ENCODE measurements around the gene GPBP1L1.

GPBP1L1 gene

GRCh38 chr1:45585496-45586075 is 100.7 kb downstream of the GPBP1L1 start:
- H3K4me1 Mint-ChIP-seq = peaks cover 19% of the 10 kb centered on the region
- peak overlapping the region; percentile 97 for H3K4me3 Mint-ChIP-seq
- no peaks in the 10 kb centered on the region for H3K27me3 Mint-ChIP-seq (ENCODE audit: low read depth, poor library complexity)
- H3K9me3 Mint-ChIP-seq = no peaks in the 10 kb centered on the region
- H3K36me3 Mint-ChIP-seq (ENCODE audit: low read depth) = peaks cover 35% of the 10 kb centered on the region
- H3K27ac Mint-ChIP-seq = peak overlapping the region; percentile 100
- no peak for TF ChIP-seq CTCF (IDR thresholded peaks at IDR 0.05)
- no peak for DNase-seq

- peaks cover 19% of the 10 kb centered on the region for H3K4me1 Mint-ChIP-seq
- no peaks in the 10 kb centered on the region for H3K27me3 Mint-ChIP-seq (ENCODE audit: low read depth, poor library complexity)
- peaks cover 33% of the 10 kb centered on the region for H3K36me3 Mint-ChIP-seq (ENCODE audit: low read depth)
- no peak for TF ChIP-seq CTCF (IDR thresholded peaks at IDR 0.05)
- peak overlapping the region; percentile 97 for H3K4me3 Mint-ChIP-seq
- DNase-seq = no peak
- H3K9me3 Mint-ChIP-seq = no peaks in the 10 kb centered on the region
- peak overlapping the region; percentile 100 for H3K27ac Mint-ChIP-seq
These were observed 101.3 kb downstream of the GPBP1L1 start for GRCh38 chr1:45585110-45585426.

- H3K4me3 Mint-ChIP-seq = peak overlapping the region; percentile 97
- peak; percentile 96 for DNase-seq
These were observed 101.8 kb downstream of the GPBP1L1 start for GRCh38 chr1:45584351-45585109.

GRCh38 chr1:45583666-45584350 is 102.5 kb downstream of the GPBP1L1 start, which contains the start of gene NASP:
Gene NASP (plus strand): TSS chr1:45584041. CDS start chr1:45584147, 106 bp downstream.
- Mint-ChIP-seq H3K27ac (peak within 1 kb of the TSS; percentile 100), H3K27me3 (ENCODE audit: low read depth, poor library complexity) (no peaks in the 10 kb centered on the region), H3K36me3 (ENCODE audit: low read depth) (peaks cover 22% of the 10 kb centered on the region), H3K9me3 (no peaks in the 10 kb centered on the region), H3K4me3 (peak within 1 kb of the TSS; percentile 97), H3K4me1 (peaks cover 19% of the 10 kb centered on the region)
- peak; percentile 92 for DNase-seq
- no peak for TF ChIP-seq CTCF (IDR thresholded peaks at IDR 0.05)

More at GRCh38 chr1:45584351-45585109, 101.8 kb downstream of the GPBP1L1 start:
- peaks cover 29% of the 10 kb centered on the region for H3K36me3 Mint-ChIP-seq (ENCODE audit: low read depth)
- peak overlapping the region; percentile 100 for H3K27ac Mint-ChIP-seq
- H3K4me1 Mint-ChIP-seq = peaks cover 19% of the 10 kb centered on the region
- no peaks in the 10 kb centered on the region for H3K9me3 Mint-ChIP-seq
- no peak for TF ChIP-seq CTCF (IDR thresholded peaks at IDR 0.05)
- no peaks in the 10 kb centered on the region for H3K27me3 Mint-ChIP-seq (ENCODE audit: low read depth, poor library complexity)

- peak; percentile 94 for DNase-seq
- Mint-ChIP-seq H3K9me3 (no peaks in the 10 kb centered on the region), H3K27me3 (ENCODE audit: low read depth, poor library complexity) (no peaks in the 10 kb centered on the region), H3K27ac (peak overlapping the region; percentile 98), H3K4me3 (peak overlapping the region; percentile 97), H3K4me1 (peaks cover 19% of the 10 kb centered on the region), H3K36me3 (ENCODE audit: low read depth) (peaks cover 16% of the 10 kb centered on the region)
- TF ChIP-seq CTCF (IDR thresholded peaks at IDR 0.05) = no peak
These were observed 103.1 kb downstream of the GPBP1L1 start for GRCh38 chr1:45583264-45583665.

All from nephron progenitor cell (in vitro differentiated cells).